SHP77 treated with DMSO at 0.1 percent for 48 hours (cell line): ENCODE results near the gene CTTN.

Experiments
- DNase-seq: peaks from one replicate; lab custom pipeline; 2025; lab: John Stamatoyannopoulos, UW

The CTTN gene

DNA sequence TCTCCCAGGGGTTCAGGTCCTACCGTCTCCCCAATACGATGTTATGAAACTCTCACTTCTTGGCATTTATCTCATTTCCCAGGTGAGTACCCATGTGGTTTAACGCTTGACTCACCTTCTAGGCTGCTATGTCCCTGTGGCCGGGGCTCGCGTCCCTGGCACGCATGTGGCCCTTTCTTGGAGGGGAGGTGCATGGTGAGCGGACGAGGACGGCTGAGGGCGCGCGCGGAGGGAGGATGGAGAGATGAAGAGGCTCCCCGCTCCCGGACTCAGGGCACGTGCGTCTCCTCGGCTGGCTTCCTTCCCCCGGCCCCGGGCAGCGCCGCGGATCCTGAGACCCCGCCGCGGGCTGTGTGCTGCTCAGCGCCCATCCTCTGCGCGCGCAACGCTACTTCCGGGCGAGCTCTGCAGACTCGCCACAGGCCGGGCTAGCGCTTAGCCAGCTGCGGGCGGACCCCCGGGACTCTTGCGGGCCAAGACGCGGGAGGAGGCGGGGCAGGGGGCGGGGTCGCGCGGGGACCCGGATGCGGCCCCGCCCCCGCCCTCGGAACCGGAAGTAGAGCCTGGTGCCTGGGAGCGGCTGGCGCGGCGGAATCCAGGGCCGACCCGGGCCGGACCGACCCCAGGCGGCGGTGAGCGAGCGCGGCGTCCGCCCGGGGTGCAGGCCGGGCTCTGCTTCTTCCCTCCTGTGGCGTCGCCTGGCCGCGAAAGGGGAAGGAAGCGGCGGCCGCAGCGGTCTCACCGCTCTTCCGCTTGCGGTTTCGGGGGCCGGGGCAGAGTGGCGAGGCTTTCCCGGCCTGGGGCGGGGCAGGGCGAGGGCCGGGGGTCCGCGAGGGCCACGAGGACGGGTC lies at the start of gene CTTN:
CTTN (plus strand) TSS at position 547 of the 851 bp plus-strand sequence. CDS start 8,769 bp downstream, outside the sequence.
- peak; percentile 89 for DNase-seq

DNA sequence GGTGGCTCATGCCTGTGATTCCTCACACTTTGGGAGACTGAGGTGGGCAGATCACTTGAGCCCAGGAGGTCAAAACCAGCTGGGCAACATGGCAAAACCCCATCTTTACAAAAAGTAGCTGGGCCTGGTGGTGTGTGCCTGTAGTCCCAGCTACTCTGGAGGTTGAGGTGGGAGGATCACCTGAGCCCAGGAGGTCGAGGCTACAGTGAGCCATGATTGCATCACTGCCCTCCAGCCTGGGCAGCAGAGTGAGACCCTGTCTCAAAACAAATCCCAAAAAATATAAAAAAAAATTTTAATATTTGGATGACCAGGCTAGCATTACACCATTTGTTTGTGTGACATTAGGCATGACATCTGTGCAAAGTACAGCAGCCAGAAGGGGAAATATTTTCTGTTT lies 49.7 kb upstream of the CTTN start:
- DNase-seq = no peak

DNA sequence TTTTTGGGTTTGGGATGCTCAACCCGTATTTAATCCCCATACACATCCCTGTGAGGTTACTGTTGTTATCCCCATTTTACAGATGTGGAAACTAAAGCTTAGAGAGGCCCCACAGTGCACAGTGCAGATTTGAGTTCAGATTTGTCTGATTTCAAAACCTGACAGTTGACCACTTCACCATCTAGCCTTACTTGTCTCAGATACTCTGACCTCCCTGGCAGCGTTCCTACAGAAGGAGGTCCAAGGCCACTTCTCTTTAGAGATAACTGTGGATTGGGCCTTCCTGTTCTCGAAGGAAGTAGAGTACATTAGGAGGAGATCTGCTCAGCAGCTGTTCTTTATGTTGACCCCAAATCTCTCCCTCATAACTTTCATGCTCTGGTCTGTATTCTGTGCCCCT lies 46.7 kb upstream of the CTTN start:
- DNase-seq = no peak

DNA sequence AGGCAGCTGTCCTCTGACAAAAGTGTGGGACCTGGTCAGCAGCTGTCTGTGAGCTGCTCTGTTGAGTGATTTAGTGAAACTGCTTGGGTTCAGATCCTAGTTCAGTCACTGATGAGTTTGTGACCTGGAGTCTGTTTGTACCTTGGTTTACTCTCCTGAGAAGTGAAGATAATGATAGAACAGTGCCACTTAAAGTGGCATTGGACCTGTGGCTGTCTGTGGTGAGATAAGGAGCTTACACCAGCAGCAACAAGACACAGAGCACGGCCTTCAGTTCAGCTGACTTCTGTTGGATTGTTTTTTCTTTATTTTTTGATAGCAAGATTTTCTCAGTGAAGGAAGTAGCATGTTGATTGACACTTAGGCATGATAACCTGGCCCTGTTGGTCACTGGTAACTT lies 46.2 kb upstream of the CTTN start:
- DNase-seq = no peak

DNA sequence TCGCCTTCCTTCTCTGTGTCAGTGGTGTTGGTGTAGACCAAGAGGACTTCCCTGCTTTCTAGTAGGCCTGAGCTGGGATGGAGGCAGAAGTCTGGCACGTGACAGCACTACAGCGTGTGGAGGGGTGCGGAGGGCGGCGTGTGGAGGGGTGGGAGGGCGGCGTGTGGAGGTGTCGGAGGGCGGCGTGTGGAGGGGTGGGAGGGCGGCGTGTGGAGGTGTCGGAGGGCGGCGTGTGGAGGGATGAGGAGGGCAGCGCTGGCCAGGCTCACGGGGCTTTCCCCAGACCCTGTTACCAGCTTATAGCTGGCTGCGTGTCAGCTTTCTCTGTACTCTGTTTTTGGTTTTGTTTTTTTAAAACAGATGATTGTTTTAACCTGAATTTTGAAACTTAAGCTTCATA lies 45.7 kb upstream of the CTTN start:
- DNase-seq = no peak

DNA sequence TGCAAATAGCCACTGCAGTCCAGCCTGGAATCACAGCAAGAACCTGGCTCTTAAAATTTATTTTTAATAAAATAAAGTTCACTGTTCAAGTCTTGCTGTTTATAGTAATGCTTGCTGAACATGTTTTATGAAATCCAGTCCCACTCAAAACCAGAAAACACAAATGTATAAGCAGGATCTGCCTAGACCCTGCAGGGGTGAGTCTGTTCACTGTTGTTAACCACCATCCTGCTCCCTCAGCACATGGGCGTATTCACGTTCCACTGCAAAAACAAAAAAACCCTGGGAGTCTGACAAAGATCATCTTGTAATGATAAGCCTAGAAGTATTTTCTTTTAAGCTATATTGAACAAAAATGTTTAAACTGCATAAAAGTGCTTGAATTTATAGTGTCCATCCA lies 45.0 kb upstream of the CTTN start:
- DNase-seq = no peak

DNA sequence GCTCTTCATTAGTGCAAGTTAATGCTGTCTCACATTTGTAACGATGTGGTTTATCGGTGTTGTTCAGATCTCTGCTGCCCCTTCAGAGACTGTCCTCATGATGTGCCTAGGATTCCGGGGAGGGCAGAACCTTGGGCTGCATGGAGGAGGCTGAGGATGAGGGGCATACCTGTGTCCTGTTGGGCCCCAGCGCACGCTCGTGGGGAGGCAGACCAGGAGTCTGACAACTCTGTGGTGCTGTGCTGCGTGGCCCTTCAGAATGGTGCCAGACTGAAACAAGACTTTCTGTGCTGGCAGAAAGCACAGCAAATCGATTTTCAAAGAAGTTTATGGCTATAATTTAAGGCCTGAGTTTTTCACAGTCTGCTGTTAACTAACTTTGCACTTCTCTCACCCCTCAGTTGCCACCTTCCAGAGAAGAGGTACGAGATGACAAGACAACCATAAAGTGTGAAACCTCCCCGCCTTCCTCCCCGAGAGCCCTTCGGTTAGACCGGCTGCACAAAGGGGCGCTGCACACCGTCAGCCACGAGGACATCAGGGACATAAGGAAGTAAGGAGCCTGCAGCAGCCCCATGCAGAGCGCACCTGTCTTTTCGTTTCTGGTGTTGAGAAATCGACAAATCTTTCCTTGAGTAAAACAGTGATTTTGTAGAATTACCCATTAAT lies 44.3 kb upstream of the CTTN start:
- DNase-seq = no peak

DNA sequence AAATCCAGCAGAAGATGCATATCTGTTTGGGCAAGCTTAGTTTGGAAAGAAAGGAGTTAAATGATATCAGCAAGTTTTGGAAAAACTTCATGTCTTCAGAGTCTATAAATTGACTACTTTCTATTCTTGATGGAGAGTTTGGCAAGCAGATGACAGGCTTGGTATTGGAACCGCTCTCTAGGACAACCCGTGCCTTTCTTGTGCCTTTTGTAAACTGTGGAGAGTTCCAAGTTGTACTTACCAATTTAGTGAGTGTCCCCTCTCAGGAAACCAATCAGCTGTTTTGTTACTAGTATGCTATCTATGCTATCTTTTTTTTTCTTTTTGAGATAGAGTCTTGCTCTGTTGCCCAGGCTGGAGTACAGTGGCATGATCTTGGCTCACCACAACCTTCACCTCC lies 43.7 kb upstream of the CTTN start:
- DNase-seq = no peak

DNA sequence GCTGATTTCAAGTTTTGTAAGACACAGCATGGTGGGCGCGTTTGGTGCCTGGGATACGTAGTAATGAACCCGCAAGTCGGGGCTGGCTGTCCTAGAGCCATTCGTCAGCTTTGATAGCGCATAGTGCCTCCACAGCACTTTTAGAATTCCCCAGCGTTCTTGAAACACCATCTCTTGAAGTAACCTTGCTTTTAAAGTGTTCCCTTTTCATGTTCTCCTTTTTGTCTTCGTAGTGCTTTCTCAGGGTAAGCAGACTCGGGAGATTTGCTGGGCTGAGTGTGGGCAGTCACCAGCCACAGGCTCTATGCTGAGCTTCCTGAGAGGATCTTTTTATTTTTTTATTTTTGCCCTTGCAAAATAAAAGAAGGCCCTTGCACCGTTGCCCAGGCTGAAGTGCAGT lies 39.6 kb upstream of the CTTN start:
- DNase-seq = no peak

DNA sequence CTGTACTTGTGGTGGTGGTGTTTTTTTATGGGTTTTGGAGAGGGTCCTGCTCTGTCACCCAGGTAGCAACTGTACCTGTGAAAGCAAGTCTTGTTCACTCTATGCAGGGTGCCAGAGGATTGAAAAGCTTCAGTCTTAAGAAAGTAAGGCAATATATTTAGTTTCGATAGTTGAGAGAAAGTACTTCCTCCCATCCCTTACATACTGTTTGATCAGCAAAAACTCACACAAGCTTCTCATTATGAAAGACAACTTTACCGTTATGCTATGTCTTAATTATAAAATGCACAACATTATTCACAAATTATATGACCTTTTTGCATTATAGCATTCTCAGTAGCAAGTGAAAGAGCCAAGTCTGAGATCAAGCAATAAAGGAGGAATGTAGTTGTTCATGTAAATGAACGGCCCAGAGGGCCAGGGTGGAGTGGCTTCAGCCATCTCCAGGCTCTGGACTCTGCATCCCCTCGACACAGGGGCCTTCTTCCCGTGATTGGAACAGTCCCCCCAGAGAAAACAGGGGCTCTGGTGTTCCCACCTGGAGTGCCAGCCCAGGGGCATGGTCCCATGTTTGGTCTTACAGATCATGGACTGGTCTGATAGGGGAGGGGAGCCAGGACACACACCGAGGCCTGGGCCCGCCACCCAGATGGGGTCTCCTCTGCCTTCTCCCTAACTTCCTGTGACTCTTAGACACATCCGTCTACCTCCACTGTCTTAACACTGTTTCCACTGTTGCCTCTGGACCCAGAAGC lies 38.7 kb upstream of the CTTN start:
- DNase-seq = no peak

DNA sequence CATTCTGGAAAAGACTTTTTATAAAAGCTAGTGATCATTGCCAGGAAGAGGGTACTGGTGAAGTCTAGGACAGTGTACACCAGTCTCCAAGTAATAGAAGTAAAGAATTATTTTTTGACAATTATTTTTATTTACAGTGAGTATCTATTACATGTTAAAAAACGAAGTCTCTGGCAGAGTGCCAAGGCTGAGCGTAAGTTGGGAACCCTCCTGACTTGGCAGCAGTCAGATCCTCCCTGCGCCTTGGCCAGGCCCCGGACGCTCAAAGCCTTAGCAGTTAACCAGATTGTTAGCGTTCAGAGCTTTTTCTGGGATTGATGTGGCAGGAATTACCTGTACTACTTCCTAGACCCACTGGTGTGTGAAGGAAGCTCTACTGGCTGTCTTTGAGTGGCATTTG lies 38.1 kb upstream of the CTTN start:
- no peak for DNase-seq

DNA sequence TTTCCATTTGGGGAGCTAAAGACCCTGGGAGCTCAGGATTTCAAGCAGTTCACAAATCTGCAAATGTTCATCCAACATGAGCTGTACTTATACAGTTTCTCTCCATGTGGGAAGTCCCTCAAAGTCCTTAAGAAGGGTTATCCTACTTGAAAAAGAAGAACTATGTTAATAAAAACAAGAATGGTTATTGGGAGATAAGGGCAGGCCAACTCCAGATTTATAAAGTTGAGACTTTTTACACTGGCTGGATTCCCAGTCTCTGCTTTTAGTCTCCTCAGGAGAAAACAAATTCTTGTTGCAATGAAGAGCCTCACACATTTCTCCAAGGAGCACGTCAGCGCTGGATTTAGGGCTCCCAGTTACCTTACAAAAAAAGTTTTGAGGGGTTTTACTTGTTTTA lies 34.2 kb upstream of the CTTN start:
- DNase-seq = no peak

DNA sequence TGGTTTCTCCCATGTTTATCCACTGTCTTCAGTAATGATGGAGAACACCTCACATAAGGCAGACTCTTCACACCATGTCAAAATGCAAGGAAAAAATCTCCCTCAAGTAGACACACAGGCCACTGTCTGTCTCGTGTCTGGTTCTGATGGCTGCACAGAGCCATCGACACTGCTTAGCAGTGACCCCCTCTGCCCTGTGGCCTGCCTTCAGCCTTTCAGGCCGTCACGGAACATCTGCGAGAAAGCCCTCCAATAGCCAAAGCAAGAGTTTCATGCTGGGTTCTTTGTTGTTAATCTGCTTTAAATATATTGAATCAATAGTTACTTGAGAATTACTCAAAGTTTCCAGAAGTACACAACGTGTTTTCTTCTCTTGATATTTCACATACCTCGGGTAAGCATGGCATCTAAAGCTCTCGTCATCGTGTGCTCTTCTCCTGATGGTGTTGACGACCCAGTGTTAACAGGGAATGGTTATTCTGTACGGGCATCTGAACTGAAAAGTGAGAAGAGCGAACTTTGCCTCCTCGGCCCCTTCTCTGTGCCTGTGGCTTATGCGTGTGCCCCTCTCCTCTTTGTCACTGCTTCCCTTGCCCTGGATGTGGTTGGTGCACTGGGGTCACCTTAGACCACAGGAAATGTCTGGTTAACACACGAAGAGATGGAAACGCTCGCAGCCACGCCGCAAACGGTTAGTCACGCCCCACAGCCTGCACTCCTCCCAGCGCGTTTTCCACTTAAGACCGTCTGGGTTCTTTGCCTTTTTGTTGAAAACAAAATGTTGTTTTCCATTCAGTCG lies 33.4 kb upstream of the CTTN start:
- no peak for DNase-seq

DNA sequence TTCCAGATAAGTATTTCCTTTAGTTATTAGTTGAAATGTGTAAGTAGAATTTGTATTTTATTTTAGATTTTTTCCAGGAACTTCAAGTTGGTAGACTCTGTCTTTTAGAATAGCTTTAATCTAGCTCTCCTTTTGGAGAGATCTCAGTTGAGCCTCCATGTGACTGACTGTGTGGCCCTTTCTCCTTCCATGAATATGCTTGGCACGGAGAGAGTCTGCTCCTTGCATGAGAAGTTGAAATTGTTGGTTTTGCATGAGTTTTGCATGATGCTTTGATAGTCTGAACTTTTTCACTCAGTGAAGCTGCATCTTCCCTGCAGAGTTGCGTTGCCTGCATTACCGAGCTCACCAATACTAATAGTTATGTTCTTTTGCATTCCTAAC lies 32.8 kb upstream of the CTTN start:
- DNase-seq = no peak

DNA sequence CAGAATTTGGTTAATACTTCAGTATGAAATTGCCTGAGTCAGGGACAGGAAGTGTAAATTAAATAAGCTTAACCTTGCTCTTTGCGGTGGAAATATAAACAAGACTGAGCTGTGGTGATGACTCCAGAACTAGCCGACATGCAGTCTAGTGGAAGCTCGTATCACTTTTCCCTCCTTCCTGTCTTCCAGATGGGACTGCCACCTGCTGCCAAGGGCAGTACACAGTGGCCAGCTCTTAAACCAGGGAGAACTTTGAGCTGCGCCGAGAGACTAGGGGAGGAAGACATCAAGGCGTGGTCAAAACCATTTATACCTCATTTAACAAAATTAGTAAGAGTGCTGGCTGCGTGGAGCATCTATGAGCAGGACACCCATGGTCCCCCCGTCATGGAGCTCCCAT lies 31.3 kb upstream of the CTTN start:
- no peak for DNase-seq

DNA sequence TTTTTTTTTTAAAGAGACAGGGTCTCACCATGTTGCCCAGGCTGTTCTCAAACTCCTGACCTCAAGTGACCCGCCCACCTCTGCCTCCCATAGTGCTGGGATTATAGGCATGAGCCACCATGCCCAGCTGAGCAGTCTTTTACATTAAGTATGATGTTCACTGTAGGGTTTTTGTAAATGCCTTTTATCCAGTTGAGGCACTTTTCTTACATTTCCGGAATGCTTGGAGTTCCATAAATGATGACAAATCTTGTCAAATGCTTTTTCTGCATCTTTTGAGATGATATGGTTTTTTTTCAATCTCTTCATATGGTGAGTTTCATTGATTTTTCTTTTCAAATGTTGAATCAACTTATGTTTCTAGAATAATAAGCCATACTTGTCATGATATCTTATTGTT lies 29.4 kb upstream of the CTTN start:
- DNase-seq = no peak

DNA sequence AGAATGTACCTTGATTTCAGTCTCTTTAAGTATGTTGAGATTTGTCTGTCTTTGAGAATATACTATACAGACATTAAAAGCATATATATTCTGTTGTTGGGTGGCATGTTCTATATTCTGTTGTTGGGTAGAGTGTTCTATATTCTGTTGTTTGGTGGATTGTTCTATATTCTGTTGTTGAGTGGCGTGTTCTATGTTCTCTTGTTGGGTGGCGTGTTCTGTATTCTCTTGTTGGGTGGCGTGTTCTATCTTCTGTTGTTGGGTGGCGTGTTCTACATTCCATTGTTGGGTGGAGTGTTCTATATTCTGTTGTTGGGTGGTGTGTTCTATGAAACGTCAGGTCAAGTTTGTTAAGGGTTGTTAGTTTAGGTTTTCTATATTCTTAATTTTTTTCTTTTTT lies 27.1 kb upstream of the CTTN start:
- DNase-seq = no peak

DNA sequence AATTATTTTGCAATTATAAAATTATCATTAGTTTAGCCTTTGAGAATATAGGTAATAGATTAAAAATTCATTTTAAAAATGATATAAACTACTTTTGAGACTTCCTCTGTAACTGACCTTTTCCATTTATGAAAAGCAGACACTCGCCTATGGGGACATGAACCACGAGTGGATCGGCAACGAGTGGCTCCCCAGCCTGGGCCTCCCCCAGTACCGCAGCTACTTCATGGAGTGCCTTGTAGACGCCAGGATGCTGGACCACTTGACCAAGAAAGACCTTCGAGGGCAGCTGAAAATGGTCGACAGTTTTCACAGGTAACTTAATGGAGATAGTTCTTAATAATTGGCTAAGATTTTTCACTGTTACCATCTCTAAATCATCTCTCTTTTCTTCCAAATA lies 26.3 kb upstream of the CTTN start:
- no peak for DNase-seq

DNA sequence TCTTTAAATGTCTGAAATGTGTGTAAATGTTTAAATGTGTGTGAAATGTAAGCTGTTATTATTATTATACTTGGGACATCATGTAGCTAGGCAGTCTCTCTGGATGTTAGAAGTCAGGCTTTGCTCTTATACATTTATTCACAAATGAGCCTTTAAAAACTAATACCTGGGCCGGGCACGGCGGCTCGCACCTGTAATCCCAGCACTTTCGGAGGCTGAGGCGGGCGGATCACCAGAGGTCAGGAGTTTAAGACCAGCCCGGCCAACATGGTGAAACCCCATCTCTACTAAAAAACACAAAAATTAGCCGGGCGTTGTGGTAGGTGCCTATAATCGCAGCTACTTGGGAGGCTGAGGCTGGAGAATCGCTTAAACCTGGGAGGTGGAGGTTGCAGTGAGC lies 21.7 kb upstream of the CTTN start:
- DNase-seq = no peak

DNA sequence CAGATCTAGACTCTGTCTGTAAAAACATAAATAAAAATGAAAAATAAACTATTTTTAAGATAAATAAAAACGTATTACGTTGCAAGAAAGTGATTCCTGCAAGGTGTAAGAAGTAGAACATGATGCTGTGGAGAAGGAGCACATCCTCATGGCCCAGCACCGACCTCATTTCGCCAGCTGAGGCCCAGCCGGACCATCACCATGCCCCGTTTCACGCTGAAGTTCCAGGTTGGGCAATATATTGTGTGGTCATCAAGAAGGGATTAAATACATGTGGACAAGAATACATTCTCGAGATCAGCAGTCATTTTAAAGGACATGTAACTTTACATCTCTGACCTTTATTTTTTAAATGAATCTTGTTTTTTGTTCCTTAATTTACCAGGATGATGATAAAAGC lies 20.7 kb upstream of the CTTN start:
- DNase-seq = no peak

DNA sequence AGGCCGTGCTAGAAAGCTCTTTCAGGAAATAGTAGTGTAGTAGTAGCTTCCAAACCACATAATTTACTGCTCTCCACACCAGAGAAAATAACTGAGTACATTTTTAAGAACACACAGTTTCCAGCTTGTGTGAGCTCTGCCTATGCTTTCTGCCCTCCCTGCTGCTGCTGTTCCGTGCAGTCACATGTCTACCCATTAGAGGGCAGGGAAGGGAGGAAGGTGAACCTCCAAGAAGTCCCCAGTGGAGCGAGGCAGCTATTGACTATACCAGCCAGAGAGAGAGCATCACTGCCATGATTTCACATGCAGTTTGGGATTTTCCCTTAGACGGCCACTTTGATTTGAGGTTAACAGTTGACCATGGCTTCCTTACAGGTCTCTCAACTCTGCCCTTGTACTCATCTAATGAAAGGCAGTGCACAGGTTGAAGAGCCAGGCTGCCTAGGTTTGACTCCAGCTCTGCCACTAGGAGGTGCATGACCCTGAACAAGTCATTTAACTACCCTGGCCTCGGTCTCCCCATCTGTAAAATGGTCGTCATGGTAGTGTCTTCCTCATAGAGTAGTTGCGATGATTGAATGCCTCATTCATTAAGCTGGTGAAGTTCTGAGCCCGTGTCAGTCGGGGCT lies 19.7 kb upstream of the CTTN start:
- no peak for DNase-seq

DNA sequence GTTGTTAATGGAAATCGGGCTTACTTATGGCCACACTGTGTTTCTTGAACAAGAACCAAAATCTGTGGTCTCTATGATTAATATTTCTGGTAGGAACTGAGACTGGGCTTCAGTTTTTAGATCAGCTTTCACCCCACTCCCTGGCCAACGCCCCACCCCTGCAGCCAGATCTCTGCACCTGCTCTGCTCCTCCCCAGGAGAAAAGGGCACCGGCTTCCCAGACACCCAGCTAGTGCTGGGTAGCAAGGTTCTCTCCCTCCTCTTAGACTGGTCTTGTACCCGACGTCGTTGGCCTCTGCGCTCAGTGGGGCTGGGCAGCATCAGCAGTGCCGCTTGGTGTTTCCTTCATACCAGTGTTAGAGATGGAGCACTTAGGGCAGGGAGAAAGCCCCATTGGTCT lies 17.0 kb upstream of the CTTN start:
- DNase-seq = no peak
